Natural killer cell (primary cell): Measurements from ENCODE around the gene GALE. TPM values are rescaled to one million over a fixed set of nuclear protein-coding genes. Genes with fewer than 3 reads are reported as not detected.

Source experiments
- ATAC-seq, 3 donors: fragments of 150-1000 bp in 2 of 3; fragments of 200-7000 bp in 1 of 3; cut with Tn5 transposase; 1 replicate in 1 of 3; 2 replicates in 2 of 3; pipeline ENCODE4 v1.10.0; 2021; ENCODE audit warnings: mild to moderate bottlenecking in 2 of 3, moderate library complexity in 2 of 3
- DNase-seq, 2 donors: peaks; one replicate each; pipeline versions ENCODE4 v3.0.0 to v3.0.0-alpha.2; 2013 to 2021; ENCODE audit warnings: mixed read lengths in 1 of 2
- H3K27ac ChIP-seq: one replicate; pipeline ENCODE4 v1.5.1; 2013; ENCODE audit warnings: mild to moderate bottlenecking, low read length
- H3K27me3 ChIP-seq: one replicate; pipeline ENCODE4 v1.6.1; 2013; ENCODE audit warnings: low read length; ENCODE audit not compliant: control insufficient read depth, insufficient read depth
- H3K36me3 ChIP-seq: one replicate; pipeline ENCODE4 v1.6.1; 2013; ENCODE audit warnings: low read length; ENCODE audit not compliant: control insufficient read depth, insufficient read depth
- H3K4me1 ChIP-seq: one replicate; pipeline ENCODE4 v1.6.1; 2013; ENCODE audit warnings: low read length; ENCODE audit not compliant: control insufficient read depth, insufficient read depth
- H3K4me3 ChIP-seq: one replicate; pipeline ENCODE4 v1.5.1; 2013; ENCODE audit warnings: low read length
- H3K9me3 ChIP-seq: one replicate; pipeline ENCODE4 v1.6.1; 2013; ENCODE audit warnings: low read length; ENCODE audit not compliant: control insufficient read depth, insufficient read depth
- H3K27ac Mint-ChIP-seq, 2 donors: one replicate each; pipeline ENCODE4 v1.8.0; 2022; ENCODE audit warnings: mild to moderate bottlenecking in 2 of 2, mixed read lengths in 2 of 2, moderate library complexity in 1 of 2
- H3K27me3 Mint-ChIP-seq, 2 donors: one replicate each; pipeline ENCODE4 v1.8.0; 2022; ENCODE audit warnings: low read depth in 2 of 2, mixed read lengths in 2 of 2
- H3K36me3 Mint-ChIP-seq: one replicate; pipeline ENCODE4 v1.8.0; 2022; ENCODE audit warnings: mixed read lengths
- H3K4me1 Mint-ChIP-seq, 2 donors: one replicate each; pipeline ENCODE4 v1.8.0; 2022; ENCODE audit warnings: mixed read lengths in 2 of 2
- H3K4me3 Mint-ChIP-seq: one replicate; pipeline ENCODE4 v1.8.0; 2022; ENCODE audit warnings: mild to moderate bottlenecking, moderate library complexity, mixed read lengths
- H3K9me3 Mint-ChIP-seq, 2 donors: one replicate each; pipeline ENCODE4 v1.8.0; 2022; ENCODE audit warnings: mixed read lengths in 2 of 2
- CTCF ChIP-seq: fragments of 200-600 bp; IDR thresholded peaks from one replicate; pipeline ENCODE4 v1.8.0; 2022; ENCODE audit warnings: antibody characterized with exemption
- WGBS: methylation state at CpG from one replicate; pipeline ENCODE4 v1.1.7; 2013; ENCODE audit warnings: missing lambda C conversion rate; ENCODE audit not compliant: insufficient coverage; 5-methylcytosine and 5-hydroxymethylcytosine counted together
- intact Hi-C: fragments of 100-400 bp; cut with micrococcal nuclease; formaldehyde crosslinking; loops from one replicate; pipeline ENCODE4 v1.14.2; 2022
- total RNA-seq, 4 donors: library from RNA; stranded (reverse); fragments of 120-200 nt in 1 of 4; gene quantifications; one replicate each; pipeline versions ENCODE4 v1.2.3 to v1.2.4, GENCODE V29; 2013 to 2022

The GALE gene
- total RNA-seq, 3 donors from 2014 or later (not counting 1 experiment from before 2014, with no cell fraction given): 12.8 to 20.3 (median 14.6) TPM

DNA sequence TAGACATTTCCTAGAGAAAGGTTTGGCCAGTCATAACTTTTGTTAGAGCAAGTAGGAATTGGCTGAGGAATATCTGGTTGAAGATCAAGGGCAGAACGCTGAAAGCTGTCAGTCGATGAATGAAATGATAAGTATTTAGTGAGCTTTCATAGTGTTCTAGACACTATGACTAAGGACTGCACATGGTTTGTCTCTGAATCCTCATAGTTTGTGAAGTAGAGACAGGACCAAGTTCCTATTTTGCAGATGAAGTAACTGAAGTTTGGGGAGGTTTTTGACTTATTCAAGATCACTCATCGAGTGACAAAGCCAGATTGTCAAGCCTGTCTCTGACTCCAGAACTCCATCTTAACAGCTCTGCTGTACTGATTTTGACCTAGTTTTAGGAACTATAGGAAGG lies 52.5 kb downstream of the GALE start:
- H3K27ac Mint-ChIP-seq: peak overlapping the region in 1 of 2 donors; percentile 19
- ATAC-seq (no peak), DNase-seq (no peak)
- intact Hi-C loops: no loop called here
- peaks cover 11% of the 10 kb centered on the region for H3K4me1 ChIP-seq
- H3K27me3 Mint-ChIP-seq: no peaks in the 10 kb centered on the region
- H3K36me3 ChIP-seq: peaks cover 31% of the 10 kb centered on the region
- no peak overlapping the region for H3K4me3 ChIP-seq
- H3K9me3 Mint-ChIP-seq: no peaks in the 10 kb centered on the region
- H3K9me3 ChIP-seq: no peaks in the 10 kb centered on the region
- TF ChIP-seq CTCF: no peak
- no peaks in the 10 kb centered on the region for H3K27me3 ChIP-seq
- no peak overlapping the region for H3K4me3 Mint-ChIP-seq
- peaks cover 13% of the 10 kb centered on the region for H3K36me3 Mint-ChIP-seq
- WGBS: 83% methylated on average over 3 of the region's 3 CpGs
- no peak overlapping the region for H3K27ac ChIP-seq
- H3K4me1 Mint-ChIP-seq: peaks cover 49 to 52% of the 10 kb centered on the region in 2 donors

Other genes with a start within 250 kb of the GALE start
- gene ID3, start 241.3 kb downstream of the GALE start, total RNA-seq: 1 to 10 TPM in 2 of 3 donors, under 1 TPM in 1; 0.29 to 6.5 (median 2.4) TPM
- 100 to 1,000 TPM; 609 to 795 (median 740) TPM for gene RPL11, start 108.9 kb downstream of the GALE start, total RNA-seq
- 10 to 100 TPM; 28.7 to 48.2 (median 36.9) TPM for gene ELOA, start 57.3 kb downstream of the GALE start, total RNA-seq
- 10 to 100 TPM; 73.2 to 84.1 (median 77.7) TPM for gene PITHD1, start 22.3 kb downstream of the GALE start, total RNA-seq
- 10 to 100 TPM; 70.6 to 84.5 (median 73.3) TPM for gene LYPLA2, start 9.6 kb downstream of the GALE start, total RNA-seq
- gene HMGCL, start 24.7 kb upstream of the GALE start, total RNA-seq: 10 to 100 TPM; 16.8 to 26.9 (median 17.0) TPM
- 10 to 100 TPM in 2 of 3 donors, 1 to 10 TPM in 1; 6.8 to 12.5 (median 11.9) TPM for gene FUCA1, start 67.5 kb upstream of the GALE start, total RNA-seq
- gene CNR2, start 112.6 kb upstream of the GALE start, total RNA-seq: 10 to 100 TPM in 1 of 3 donors, 1 to 10 TPM in 2; 5.3 to 12.0 (median 6.1) TPM
- gene PNRC2, start 159.1 kb upstream of the GALE start, total RNA-seq: 100 to 1,000 TPM; 124 to 205 (median 180) TPM
- 100 to 1,000 TPM; 221 to 281 (median 237) TPM for gene SRSF10, start 179.6 kb upstream of the GALE start, total RNA-seq